H9 (cell line): ENCODE data around the gene MDGA2. TPM values are rescaled to one million over a fixed set of nuclear protein-coding genes. Genes with fewer than 3 reads are reported as not detected.

Source experiments
- DNase-seq: peaks from one replicate; pipeline ENCODE4 v3.0.0-alpha.2; 2017
- H2AFZ ChIP-seq: one replicate; pipeline ENCODE4 v1.6.1; 2013; ENCODE audit warnings: mild to moderate bottlenecking, low read length, control low read depth, moderate library complexity
- H2AK5ac ChIP-seq: 2 replicates; pipeline ENCODE4 v1.6.1; 2013; ENCODE audit warnings: low read length, control low read depth, mixed read lengths; ENCODE audit not compliant: insufficient read length
- H2BK120ac ChIP-seq: one replicate; pipeline ENCODE4 v1.6.1; 2013; ENCODE audit warnings: low read depth, mild to moderate bottlenecking, low read length, control low read depth, inconsistent platforms; ENCODE audit not compliant: poor library complexity, severe bottlenecking
- H2BK12ac ChIP-seq: 2 replicates; pipeline ENCODE4 v1.6.1; 2013; ENCODE audit warnings: low read length, control low read depth, mixed read lengths, low read depth; ENCODE audit not compliant: insufficient read length
- H2BK15ac ChIP-seq: 2 replicates; pipeline ENCODE4 v1.6.1; 2013; ENCODE audit warnings: low read depth, low read length, control low read depth
- H2BK20ac ChIP-seq: one replicate; pipeline ENCODE4 v1.6.1; 2013; ENCODE audit warnings: low read depth, mild to moderate bottlenecking, low read length, control low read depth, inconsistent platforms; ENCODE audit not compliant: poor library complexity, severe bottlenecking
- H2BK5ac ChIP-seq: 2 replicates; pipeline ENCODE4 v1.6.1; 2013; ENCODE audit warnings: low read length, control low read depth, mixed read lengths; ENCODE audit not compliant: insufficient read length
- H3K14ac ChIP-seq: 2 replicates; pipeline ENCODE4 v1.6.1; 2013; ENCODE audit warnings: low read length, control low read depth; ENCODE audit not compliant: insufficient read depth
- H3K18ac ChIP-seq: 2 replicates; pipeline ENCODE4 v1.6.1; 2013; ENCODE audit warnings: low read depth, mild to moderate bottlenecking, mixed read lengths, low read length, control low read depth; ENCODE audit not compliant: insufficient read length
- H3K23ac ChIP-seq: 2 replicates; pipeline ENCODE4 v1.6.1; 2013; ENCODE audit warnings: low read length, control low read depth, mixed read lengths, low read depth; ENCODE audit not compliant: insufficient read length
- H3K23me2 ChIP-seq: 2 replicates; pipeline ENCODE4 v1.6.1; 2013; ENCODE audit warnings: low read depth, mild to moderate bottlenecking, mixed read lengths, low read length, control low read depth; ENCODE audit not compliant: insufficient read length, poor library complexity, severe bottlenecking
- H3K27ac ChIP-seq: 2 replicates; pipeline ENCODE4 v1.5.1; 2013; ENCODE audit warnings: low read length, control low read depth, mixed read lengths, low read depth; ENCODE audit not compliant: insufficient read length
- H3K27me3 ChIP-seq: 2 replicates; pipeline ENCODE4 v1.6.1; 2013; ENCODE audit warnings: low read length, control low read depth, inconsistent platforms; ENCODE audit not compliant: insufficient read depth
- H3K4ac ChIP-seq: 2 replicates; pipeline ENCODE4 v1.6.1; 2013; ENCODE audit warnings: low read depth, mild to moderate bottlenecking, control low read depth, inconsistent platforms, low read length, moderate library complexity
- H3K4me1 ChIP-seq: 2 replicates; pipeline ENCODE4 v1.6.1; 2013; ENCODE audit warnings: low read length, control low read depth, inconsistent platforms; ENCODE audit not compliant: insufficient read depth
- H3K4me2 ChIP-seq: 2 replicates; pipeline ENCODE4 v1.6.1; 2013; ENCODE audit warnings: low read length, control low read depth, mixed read lengths; ENCODE audit not compliant: insufficient read length, insufficient read depth
- H3K56ac ChIP-seq: 2 replicates; pipeline ENCODE4 v1.6.1; 2013; ENCODE audit warnings: low read depth, mild to moderate bottlenecking, mixed read lengths, low read length, control low read depth; ENCODE audit not compliant: insufficient read length
- H3K79me1 ChIP-seq: 2 replicates; pipeline ENCODE4 v1.6.1; 2013; ENCODE audit warnings: low read depth, mild to moderate bottlenecking, moderate library complexity, low read length, control low read depth, inconsistent platforms; ENCODE audit not compliant: insufficient read depth, poor library complexity, severe bottlenecking
- H3K79me2 ChIP-seq: 2 replicates; pipeline ENCODE4 v1.6.1; 2013; ENCODE audit warnings: low read length, control low read depth, inconsistent platforms; ENCODE audit not compliant: insufficient read depth
- H3K9ac ChIP-seq: 2 replicates; pipeline ENCODE4 v1.6.1; 2013; ENCODE audit warnings: low read length, control low read depth, mixed read lengths; ENCODE audit not compliant: insufficient read length; ENCODE audit errors: extremely low read depth
- H3K9me3 ChIP-seq: one replicate; pipeline ENCODE4 v1.6.1; 2013; ENCODE audit warnings: low read depth, low read length, inconsistent platforms; ENCODE audit not compliant: control insufficient read depth
- H3T11ph ChIP-seq: one replicate; pipeline ENCODE4 v1.6.1; 2013; ENCODE audit warnings: mild to moderate bottlenecking, low read length, control low read depth, inconsistent platforms
- H4K20me1 ChIP-seq: one replicate; pipeline ENCODE4 v1.6.1; 2013; ENCODE audit not compliant: control insufficient read depth, insufficient read length, insufficient read depth
- H4K5ac ChIP-seq: 2 replicates; pipeline ENCODE4 v1.6.1; 2013; ENCODE audit warnings: low read depth, mild to moderate bottlenecking, mixed read lengths, low read length, control low read depth; ENCODE audit not compliant: insufficient read length
- H4K8ac ChIP-seq: replicated peaks from 2 replicates; pipeline ENCODE4 v1.6.1; 2013; ENCODE audit warnings: low read length, control low read depth, mixed read lengths, low read depth; ENCODE audit not compliant: insufficient read length
- H4K91ac ChIP-seq: 2 replicates; pipeline ENCODE4 v1.6.1; 2013; ENCODE audit warnings: low read depth, mild to moderate bottlenecking, moderate library complexity, mixed read lengths, low read length, control low read depth; ENCODE audit not compliant: insufficient read length
- H3K27ac Mint-ChIP-seq, 3 experiments: 2 replicates in 2 of 3; 3 replicates in 1 of 3; pipeline ENCODE4 v1.8.0; 2020 to 2021; ENCODE audit warnings: mixed read lengths in 3 of 3, mild to moderate bottlenecking in 1 of 3, moderate library complexity in 1 of 3
- H3K27me3 Mint-ChIP-seq: 2 replicates; pipeline ENCODE4 v1.8.0; 2021; ENCODE audit warnings: low read depth, mild to moderate bottlenecking, moderate library complexity, mixed read lengths
- H3K36me3 Mint-ChIP-seq, 3 experiments: 2 replicates in 2 of 3; 3 replicates in 1 of 3; pipeline ENCODE4 v1.8.0; 2020 to 2021; ENCODE audit warnings: low read depth in 3 of 3, mixed read lengths in 3 of 3; ENCODE audit not compliant: insufficient read depth in 1 of 3
- H3K4me1 Mint-ChIP-seq, 2 experiments: 2 replicates each; pipeline ENCODE4 v1.8.0; 2020; ENCODE audit warnings: mixed read lengths in 2 of 2
- H3K4me3 Mint-ChIP-seq, 2 experiments: 2 replicates in 1 of 2; 3 replicates in 1 of 2; pipeline ENCODE4 v1.8.0; 2020 to 2021; ENCODE audit warnings: mild to moderate bottlenecking in 2 of 2, mixed read lengths in 2 of 2, moderate library complexity in 1 of 2
- H3K9me3 Mint-ChIP-seq, 2 experiments: 2 replicates in 1 of 2; 3 replicates in 1 of 2; pipeline ENCODE4 v1.8.0; 2020; ENCODE audit warnings: mild to moderate bottlenecking in 2 of 2, mixed read lengths in 2 of 2, moderate library complexity in 1 of 2
- WGBS: extraction: QIAGEN DNeasy Blood & Tissue Kit; methylation state at CpG from one replicate; pipeline ENCODE4 v1.1.7; 2013; ENCODE audit warnings: missing lambda C conversion rate, low lambda C conversion rate, mixed read lengths; ENCODE audit not compliant: insufficient read length; ENCODE audit errors: extremely low coverage; 5-methylcytosine and 5-hydroxymethylcytosine counted together
- total RNA-seq: library from RNA; stranded (reverse); gene quantifications from 2 replicates; pipeline ENCODE4 v1.2.1, GENCODE V29; 2021
- TF ChIP-seq, protein P1 (sequence below): fragments of 200-600 bp; sonication (generic); conservative IDR thresholded peaks from 3 replicates; pipeline ENCODE4 v1.8.0; 2021; ENCODE audit warnings: antibody characterized with exemption, mild to moderate bottlenecking

Gene MDGA2
- total RNA-seq, 1 experiment from 2014 or later = 1.9 TPM

DNA sequence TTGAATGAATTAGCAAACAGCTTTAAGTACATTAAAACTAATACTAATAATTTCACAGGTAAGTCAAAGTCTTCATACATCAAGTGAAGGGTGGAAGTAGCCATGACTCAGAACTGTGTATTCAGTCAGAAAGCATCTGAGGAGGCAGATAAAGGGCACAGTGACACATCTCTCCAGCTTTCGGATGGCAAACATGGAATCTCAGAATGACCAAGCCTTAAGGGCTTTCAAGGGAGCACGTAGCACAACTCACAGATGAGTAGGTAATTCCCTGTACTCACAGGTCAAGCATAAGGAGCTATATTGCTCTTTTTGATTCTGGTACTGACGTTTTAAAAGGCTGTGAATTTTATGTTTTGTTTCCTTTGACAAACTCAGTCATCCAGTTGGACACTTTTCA lies 56.0 kb downstream of the MDGA2 start:
- Mint-ChIP-seq H3K4me3 (no peak overlapping the region), H3K27me3 (no peaks in the 10 kb centered on the region), H3K36me3 (no peaks in the 10 kb centered on the region), H3K9me3 (no peaks in the 10 kb centered on the region), H3K4me1 (no peaks in the 10 kb centered on the region), H3K27ac (no peak overlapping the region; a peak in 1 of 7 replicates)
- TF ChIP-seq, protein P1, sequence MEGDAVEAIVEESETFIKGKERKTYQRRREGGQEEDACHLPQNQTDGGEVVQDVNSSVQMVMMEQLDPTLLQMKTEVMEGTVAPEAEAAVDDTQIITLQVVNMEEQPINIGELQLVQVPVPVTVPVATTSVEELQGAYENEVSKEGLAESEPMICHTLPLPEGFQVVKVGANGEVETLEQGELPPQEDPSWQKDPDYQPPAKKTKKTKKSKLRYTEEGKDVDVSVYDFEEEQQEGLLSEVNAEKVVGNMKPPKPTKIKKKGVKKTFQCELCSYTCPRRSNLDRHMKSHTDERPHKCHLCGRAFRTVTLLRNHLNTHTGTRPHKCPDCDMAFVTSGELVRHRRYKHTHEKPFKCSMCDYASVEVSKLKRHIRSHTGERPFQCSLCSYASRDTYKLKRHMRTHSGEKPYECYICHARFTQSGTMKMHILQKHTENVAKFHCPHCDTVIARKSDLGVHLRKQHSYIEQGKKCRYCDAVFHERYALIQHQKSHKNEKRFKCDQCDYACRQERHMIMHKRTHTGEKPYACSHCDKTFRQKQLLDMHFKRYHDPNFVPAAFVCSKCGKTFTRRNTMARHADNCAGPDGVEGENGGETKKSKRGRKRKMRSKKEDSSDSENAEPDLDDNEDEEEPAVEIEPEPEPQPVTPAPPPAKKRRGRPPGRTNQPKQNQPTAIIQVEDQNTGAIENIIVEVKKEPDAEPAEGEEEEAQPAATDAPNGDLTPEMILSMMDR = no peak
- Histone ChIP-seq H3K4me2 (no peak overlapping the region), H3K18ac (no peak overlapping the region), H3K9me3 (no peaks in the 10 kb centered on the region), H2AK5ac (no peak overlapping the region), H3K56ac (no peak overlapping the region), H3K23me2 (no peaks in the 10 kb centered on the region), H2BK120ac (no peak overlapping the region), H3T11ph (no peak overlapping the region), H3K79me2 (no peaks in the 10 kb centered on the region), H3K4me1 (no peaks in the 10 kb centered on the region; the same call in 1 of the 2 replicates), H4K5ac (no peak overlapping the region), H2BK12ac (no peak overlapping the region), H2BK20ac (no peak overlapping the region), H3K23ac (no peak overlapping the region), H2BK5ac (no peak overlapping the region), H4K8ac (no peak overlapping the region), H3K27me3 (no peaks in the 10 kb centered on the region), H2BK15ac (no peak overlapping the region), H2AFZ (no peak overlapping the region), H3K4ac (no peak overlapping the region), H4K20me1 (no peaks in the 10 kb centered on the region), H3K9ac (no peak overlapping the region), H3K14ac (no peak overlapping the region), H3K79me1 (no peaks in the 10 kb centered on the region), H3K27ac (no peak overlapping the region), H4K91ac (no peak overlapping the region)
- WGBS = no CpG with 5 or more reads among the region's 3 CpGs
- no peak for DNase-seq
